Urinary bladder (tissue), 4 donors: ENCODE data around the gene SSBP2. TPM values are rescaled to one million over a fixed set of nuclear protein-coding genes. Genes with fewer than 3 reads are reported as not detected.
"Not testable (repeated sequence)": the region's sequence is repeated elsewhere in the genome, so short reads cannot be mapped to it uniquely, and the experiment has no call there.

Experiments used
- DNase-seq: peaks from one replicate; pipeline ENCODE4 v3.0.0-alpha.2; 2015; ENCODE audit errors: extremely low spot score
- H3K27ac ChIP-seq: one replicate; pipeline ENCODE4 v1.5.1; 2013; ENCODE audit warnings: low read depth, mild to moderate bottlenecking, moderate library complexity
- H3K36me3 ChIP-seq: one replicate; pipeline ENCODE4 v1.6.1; 2013; ENCODE audit warnings: mild to moderate bottlenecking, moderate library complexity; ENCODE audit not compliant: insufficient read depth
- H3K4me1 ChIP-seq: one replicate; pipeline ENCODE4 v1.6.1; 2013; ENCODE audit warnings: mild to moderate bottlenecking, moderate library complexity; ENCODE audit not compliant: insufficient read depth
- H3K4me3 ChIP-seq: one replicate; pipeline ENCODE4 v1.5.1; 2013; ENCODE audit warnings: low read depth, low read length
- WGBS: extraction: QIAGEN DNeasy Blood & Tissue Kit; methylation state at CpG from one replicate; pipeline ENCODE4 v1.1.7; 2013; 5-methylcytosine and 5-hydroxymethylcytosine counted together
- polyA plus RNA-seq: library from polyadenylated mRNA; stranded (reverse); fragments of 200-250 nt; gene quantifications from one replicate; pipeline ENCODE4 v1.2.3, GENCODE V29; 2013
- total RNA-seq: library from RNA; depleted of rRNA; stranded (reverse); fragments of >200 nt; gene quantifications from one replicate; pipeline ENCODE4 v1.2.3, GENCODE V29; 2014
- donor health status: healthy with polysubstance abuse.
- donor health status: healthy.

The SSBP2 gene
- total and polyA plus RNA-seq, 2 donors: 58.6 to 94.8 TPM

DNA sequence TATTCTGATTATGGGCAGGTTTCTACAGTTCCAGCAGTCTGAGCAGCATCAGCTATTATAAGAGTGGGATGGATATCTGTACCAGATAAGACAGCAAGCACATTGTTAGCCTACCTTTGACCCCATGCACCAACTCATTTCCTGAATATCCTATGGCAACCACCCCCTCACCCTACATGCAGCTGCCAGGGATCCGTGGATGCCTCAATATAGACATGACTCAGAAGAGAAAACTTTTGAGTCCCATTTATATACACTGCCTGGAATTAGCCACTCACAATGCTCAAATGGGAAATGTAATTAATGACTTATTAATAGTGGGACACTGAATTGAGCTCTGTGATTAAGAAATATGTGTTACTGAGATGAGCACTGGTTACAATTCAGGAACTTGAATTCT, 124.4 kb downstream of the SSBP2 start:
- H3K27ac ChIP-seq: no peak overlapping the region
- no peaks in the 10 kb centered on the region for H3K36me3 ChIP-seq
- DNase-seq: no peak
- 34% methylated on average over 1 of the region's 1 CpG for WGBS
- H3K4me1 ChIP-seq: no peaks in the 10 kb centered on the region
- H3K4me3 ChIP-seq: no peak overlapping the region

DNA sequence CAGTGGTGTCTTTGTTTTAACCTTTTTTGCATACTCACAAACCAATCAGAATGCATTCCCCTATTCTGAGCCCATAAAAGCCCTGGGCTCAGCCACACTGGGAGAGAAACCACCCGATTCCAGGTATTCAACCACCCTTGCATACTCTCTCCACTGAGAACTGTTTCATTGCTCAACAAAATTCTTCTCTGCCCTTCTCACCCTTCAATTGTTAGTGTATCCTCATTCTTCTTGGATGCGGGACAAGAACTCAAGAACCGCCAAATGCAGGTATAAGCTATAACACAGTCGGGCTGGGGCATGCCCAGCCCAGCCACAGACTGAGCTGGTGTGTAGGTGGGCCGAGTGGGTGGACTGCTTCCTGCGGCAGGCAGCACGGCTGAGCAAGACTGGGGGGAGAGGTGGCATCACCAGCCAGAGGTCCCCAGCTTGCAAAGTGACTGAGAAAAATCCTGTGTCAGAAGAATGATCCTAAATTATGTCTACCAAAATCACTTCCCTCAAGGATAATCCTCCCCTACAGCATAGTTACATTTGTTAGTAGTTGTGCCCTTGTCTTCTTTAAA, 141.0 kb downstream of the SSBP2 start:
- no peak overlapping the region for H3K4me3 ChIP-seq
- no peaks in the 10 kb centered on the region for H3K4me1 ChIP-seq
- no peak for DNase-seq
- whole genome bisulfite sequencing: 97% methylated on average over 7 of the region's 7 CpGs
- H3K36me3 ChIP-seq: no peaks in the 10 kb centered on the region
- H3K27ac ChIP-seq: no peak overlapping the region

- Histone ChIP-seq H3K4me1 (no peaks in the 10 kb centered on the region), H3K36me3 (no peaks in the 10 kb centered on the region), H3K27ac (no peak overlapping the region), H3K4me3 (no peak overlapping the region)
- 84% methylated on average over 1 of the region's 1 CpG for WGBS
- DNase-seq: no peak
Observed at GRCh38 chr5:81608976-81609375, 141.9 kb downstream of the SSBP2 start.

- Histone ChIP-seq H3K4me3 (no peak overlapping the region), H3K27ac (no peak overlapping the region), H3K36me3 (no peaks in the 10 kb centered on the region), H3K4me1 (no peaks in the 10 kb centered on the region)
- 94% methylated on average over 1 of the region's 1 CpG for WGBS
- DNase-seq: no peak
Observed at GRCh38 chr5:81607693-81608092, 143.2 kb downstream of the SSBP2 start.

DNA sequence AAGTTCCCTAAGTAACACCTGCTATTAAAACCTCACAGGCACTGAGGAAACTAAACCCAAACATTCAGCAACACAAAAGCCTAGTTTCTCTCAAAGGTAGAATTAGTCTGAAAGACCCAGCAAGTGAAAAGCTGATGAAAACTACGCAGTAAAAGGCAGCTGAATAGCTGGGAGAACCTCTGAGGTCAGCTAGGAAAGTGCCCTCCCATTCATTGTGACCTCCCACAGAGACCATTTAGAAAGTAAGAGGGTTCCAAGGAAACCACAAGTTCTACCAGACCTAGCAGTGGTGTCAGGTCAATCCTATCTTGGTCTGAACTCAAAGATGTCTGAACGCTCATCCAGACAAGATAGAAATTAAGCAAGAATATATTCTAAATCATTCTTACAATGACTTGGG, 144.7 kb downstream of the SSBP2 start:
- WGBS: 90% methylated on average over 2 of the region's 2 CpGs
- no peak for DNase-seq
- peaks cover 3% of the 10 kb centered on the region for H3K36me3 ChIP-seq
- no peaks in the 10 kb centered on the region for H3K4me1 ChIP-seq
- no peak overlapping the region for H3K27ac ChIP-seq
- no peak overlapping the region for H3K4me3 ChIP-seq

DNA sequence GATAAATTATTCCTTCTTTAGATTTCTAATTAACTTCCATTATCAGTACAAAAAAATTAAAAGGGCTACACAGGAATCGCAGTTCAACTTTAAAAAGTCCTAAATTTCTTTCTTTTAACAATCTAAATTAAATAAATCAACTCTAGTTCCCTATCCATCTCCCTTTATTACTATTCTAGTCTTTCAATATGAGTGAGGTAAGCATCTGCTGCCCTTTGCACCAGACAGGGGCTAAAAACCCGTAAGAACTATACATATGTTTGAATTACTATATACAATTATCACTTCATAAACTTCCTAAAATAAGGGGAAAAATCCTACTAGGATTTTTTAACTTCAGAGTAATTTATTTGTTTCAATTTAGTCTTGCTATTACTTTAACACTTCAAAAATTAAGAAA, 145.6 kb downstream of the SSBP2 start:
- over 99% methylated on average over 2 of the region's 2 CpGs for WGBS
- no peaks in the 10 kb centered on the region for H3K4me1 ChIP-seq

DNA sequence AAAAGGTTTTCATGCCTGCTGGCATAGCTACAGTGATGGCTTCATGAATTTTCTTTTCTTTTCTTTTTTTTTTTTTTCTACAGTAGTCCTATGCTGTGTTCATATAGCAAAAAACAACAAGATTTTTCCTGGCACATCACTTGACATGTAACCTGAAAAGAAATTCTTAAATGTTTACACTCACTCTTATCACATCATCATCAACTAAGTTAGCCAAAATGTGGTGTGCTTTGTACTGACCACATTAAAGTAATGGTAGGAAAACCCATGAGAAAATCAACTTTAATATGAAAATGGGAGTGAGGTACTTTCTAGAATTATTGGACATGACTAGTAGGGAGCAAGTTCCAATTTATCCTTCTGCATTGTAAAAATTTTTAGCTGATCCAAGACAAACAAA, 146.7 kb downstream of the SSBP2 start:
- Histone ChIP-seq H3K4me3 (no peak overlapping the region), H3K36me3 (peaks cover 3% of the 10 kb centered on the region), H3K4me1 (no peaks in the 10 kb centered on the region), H3K27ac (no peak overlapping the region)
- no peak for DNase-seq

More for the DNA sequence above, 145.6 kb downstream of the SSBP2 start:
- DNase-seq: no peak
- Histone ChIP-seq H3K27ac (no peak overlapping the region), H3K36me3 (peaks cover 3% of the 10 kb centered on the region), H3K4me3 (no peak overlapping the region)

GRCh38 chr5:81601919-81602318, 149.0 kb downstream of the SSBP2 start:
- Histone ChIP-seq H3K4me3 (no peak overlapping the region), H3K4me1 (no peaks in the 10 kb centered on the region), H3K27ac (no peak overlapping the region), H3K36me3 (peaks cover 3% of the 10 kb centered on the region)
- no peak for DNase-seq
- WGBS: 99% methylated on average over 1 of the region's 1 CpG

DNA sequence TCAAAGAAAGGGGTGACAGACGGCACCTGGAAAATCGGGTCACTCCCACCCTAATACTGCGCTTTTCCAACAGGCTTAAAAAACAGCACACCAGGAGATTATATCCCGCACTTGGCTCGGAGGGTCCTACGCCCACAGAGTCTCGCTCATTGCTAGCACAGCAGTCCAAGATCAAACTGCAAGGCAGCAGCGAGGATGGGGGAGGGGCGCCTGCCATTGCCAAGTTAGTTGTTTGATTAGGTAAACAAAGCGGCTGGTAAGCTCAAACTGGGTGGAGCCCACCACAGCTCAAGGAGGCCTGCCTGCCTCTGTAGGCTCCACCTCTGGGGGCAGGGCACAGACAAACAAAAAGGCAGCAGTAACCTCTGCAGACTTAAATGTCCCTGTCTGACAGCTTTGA, 158.8 kb downstream of the SSBP2 start:
- not testable (repeated sequence) for H3K27ac ChIP-seq, H3K36me3 ChIP-seq, H3K4me3 ChIP-seq, DNase-seq, H3K4me1 ChIP-seq
- whole genome bisulfite sequencing: 97% methylated on average over 8 of the region's 10 CpGs

GRCh38 chr5:81590498-81591384, 160.2 kb downstream of the SSBP2 start:
- Histone ChIP-seq H3K36me3 (no peaks in the 10 kb centered on the region), H3K4me3 (no peak overlapping the region), H3K4me1 (no peaks in the 10 kb centered on the region), H3K27ac (no peak overlapping the region)
- 87% methylated on average over 6 of the region's 6 CpGs for WGBS
- DNase-seq: no peak

- no peaks in the 10 kb centered on the region for H3K36me3 ChIP-seq
- H3K27ac ChIP-seq: no peak overlapping the region
- no peak for DNase-seq
- no peak overlapping the region for H3K4me3 ChIP-seq
- H3K4me1 ChIP-seq: no peaks in the 10 kb centered on the region
- WGBS: 49% methylated on average over 1 of the region's 1 CpG
Observed at GRCh38 chr5:81579262-81579924, 171.5 kb downstream of the SSBP2 start.

DNA sequence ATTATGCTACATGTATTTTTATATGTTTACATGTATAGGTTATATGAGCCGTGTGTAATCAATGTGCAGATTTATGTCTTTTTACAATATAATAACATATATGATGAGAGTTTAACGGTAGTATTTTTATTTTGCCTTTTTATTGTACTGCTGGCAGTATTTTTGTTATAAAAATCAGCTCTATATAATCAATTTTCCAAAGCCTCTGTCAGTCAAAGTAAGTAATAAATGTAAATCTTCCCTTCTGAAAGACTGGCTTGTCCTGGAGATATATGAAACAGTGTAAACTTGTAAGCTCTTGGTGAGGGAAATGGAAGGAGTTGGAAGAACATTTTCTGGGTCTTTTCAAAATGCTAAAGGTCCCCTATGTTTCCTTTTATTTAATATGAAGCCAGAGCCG, 173.8 kb downstream of the SSBP2 start:
- no peak for DNase-seq
- Histone ChIP-seq H3K4me3 (no peak overlapping the region), H3K4me1 (no peaks in the 10 kb centered on the region), H3K36me3 (no peaks in the 10 kb centered on the region), H3K27ac (no peak overlapping the region)
- 86% methylated on average over 3 of the region's 3 CpGs for WGBS

DNA sequence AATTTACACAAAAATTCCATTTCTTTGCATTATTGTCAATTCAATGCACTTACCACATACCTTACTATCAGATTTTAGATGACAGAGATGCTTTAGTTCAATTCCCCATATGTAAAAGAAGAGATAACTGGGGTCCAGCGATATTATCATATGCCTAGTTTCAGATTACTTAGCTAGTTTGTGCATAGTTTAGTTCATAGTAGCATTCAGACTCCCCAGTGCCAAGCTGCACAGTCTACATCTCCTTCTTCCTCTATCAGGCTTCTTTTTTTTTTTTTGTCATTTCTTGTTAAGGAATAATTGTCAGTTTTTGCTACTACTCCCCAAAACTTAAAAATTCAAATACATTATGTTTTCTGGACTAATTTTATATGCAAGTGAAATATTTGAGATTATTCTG, 175.0 kb downstream of the SSBP2 start:
- no peak overlapping the region for H3K4me3 ChIP-seq
- no peak overlapping the region for H3K27ac ChIP-seq

DNA sequence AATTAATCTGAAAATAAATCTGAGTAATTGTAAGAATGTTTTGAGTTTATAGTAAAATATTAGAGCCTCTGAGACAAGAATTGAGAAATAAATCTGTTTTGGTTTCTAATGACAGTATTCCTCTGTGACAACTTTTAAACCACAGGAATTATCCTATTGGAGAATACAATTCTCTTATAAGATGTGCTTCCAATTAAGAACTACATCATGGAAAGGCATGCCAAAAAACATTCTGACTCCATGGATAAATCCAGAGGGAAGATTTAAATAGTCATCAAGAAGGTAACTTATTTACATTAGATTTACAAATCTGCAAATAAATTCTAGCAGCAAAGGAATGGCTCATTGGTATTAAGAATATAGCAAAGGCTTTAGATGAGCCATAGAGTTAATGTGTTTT, 178.7 kb downstream of the SSBP2 start:
- Histone ChIP-seq H3K4me3 (no peak overlapping the region), H3K36me3 (no peaks in the 10 kb centered on the region), H3K27ac (no peak overlapping the region), H3K4me1 (no peaks in the 10 kb centered on the region)
- DNase-seq: no peak

More for the DNA sequence above, 175.0 kb downstream of the SSBP2 start:
- no peaks in the 10 kb centered on the region for H3K4me1 ChIP-seq
- DNase-seq: no peak
- no peaks in the 10 kb centered on the region for H3K36me3 ChIP-seq
- 83% methylated on average over 1 of the region's 1 CpG for WGBS
